CD4-positive, CD25-positive, alpha-beta regulatory T cell (primary cell): ENCODE data around the gene STX18. TPM values are rescaled to one million over a fixed set of nuclear protein-coding genes. Genes with fewer than 3 reads are reported as not detected.
"Not testable (repeated sequence)": the region's sequence is repeated elsewhere in the genome, so short reads cannot be mapped to it uniquely, and the experiment has no call there.

Experiments used
- ATAC-seq, 2 donors: fragments of 150-1000 bp; cut with Tn5 transposase; one replicate each; pipeline ENCODE4 v1.10.0; 2021; ENCODE audit warnings: low read depth in 2 of 2, moderate number of reproducible peaks in 2 of 2, moderate library complexity in 1 of 2
- DNase-seq, 3 donors: peaks; one replicate each; pipeline versions ENCODE4 v3.0.0 to v3.0.0-alpha.2; 2012 to 2022; ENCODE audit warnings: mixed read lengths in 1 of 3
- H3K27ac ChIP-seq: one replicate; pipeline ENCODE4 v1.7.0; 2013; ENCODE audit warnings: mild to moderate bottlenecking, low read length; ENCODE audit not compliant: insufficient read depth, poor library complexity, severe bottlenecking
- H3K27me3 ChIP-seq: one replicate; pipeline ENCODE4 v1.7.0; 2013; ENCODE audit warnings: low read length; ENCODE audit not compliant: control insufficient read depth, insufficient read depth
- H3K36me3 ChIP-seq: one replicate; pipeline ENCODE4 v1.7.0; 2013; ENCODE audit warnings: mild to moderate bottlenecking, low read length, moderate library complexity; ENCODE audit not compliant: control insufficient read depth, insufficient read depth
- H3K4me1 ChIP-seq: 2 replicates; pipeline ENCODE4 v1.7.0; 2013; ENCODE audit warnings: mild to moderate bottlenecking, low read length; ENCODE audit not compliant: insufficient read depth, control insufficient read depth, poor library complexity, severe bottlenecking
- H3K4me3 ChIP-seq: one replicate; pipeline ENCODE4 v1.7.0; 2013; ENCODE audit warnings: low read depth, mild to moderate bottlenecking, low read length, moderate library complexity
- H3K9me3 ChIP-seq, 2 experiments: 1 replicate in 1 of 2; 2 replicates in 1 of 2; pipeline ENCODE4 v1.7.0; 2013; ENCODE audit warnings: low read length in 2 of 2, mild to moderate bottlenecking in 1 of 2, moderate library complexity in 1 of 2; ENCODE audit not compliant: control insufficient read depth in 2 of 2
- H3K27ac Mint-ChIP-seq, 3 donors: one replicate each; pipeline ENCODE4 v1.8.0; 2020 to 2022; ENCODE audit warnings: mild to moderate bottlenecking in 3 of 3, mixed read lengths in 3 of 3, moderate library complexity in 2 of 3
- H3K27me3 Mint-ChIP-seq: one replicate; pipeline ENCODE4 v1.8.0; 2022; ENCODE audit warnings: mild to moderate bottlenecking, mixed read lengths
- H3K36me3 Mint-ChIP-seq: one replicate; pipeline ENCODE4 v1.8.0; 2020; ENCODE audit warnings: mixed read lengths
- H3K4me1 Mint-ChIP-seq, 4 donors: one replicate each; pipeline ENCODE4 v1.8.0; 2020 to 2022; ENCODE audit warnings: mixed read lengths in 4 of 4, mild to moderate bottlenecking in 1 of 4
- H3K4me3 Mint-ChIP-seq, 4 donors: one replicate each; pipeline ENCODE4 v1.8.0; 2020 to 2022; ENCODE audit warnings: mild to moderate bottlenecking in 4 of 4, mixed read lengths in 4 of 4, moderate library complexity in 3 of 4
- H3K9me3 Mint-ChIP-seq, 7 donors: one replicate each; pipeline ENCODE4 v1.8.0; 2020 to 2022; ENCODE audit warnings: mixed read lengths in 7 of 7, mild to moderate bottlenecking in 3 of 7, moderate library complexity in 2 of 7
- polyA plus RNA-seq, 4 donors: library from polyadenylated mRNA; unstranded; fragments of 300-500 nt; fragmentation: Illumina TruSeq; gene quantifications; one replicate each; pipeline ENCODE4 v1.2.3, GENCODE V29; 2021
- total RNA-seq: library from RNA; stranded (reverse); gene quantifications from one replicate; pipeline ENCODE4 v1.2.3, GENCODE V29; 2022

The STX18 gene
- total and polyA plus RNA-seq, 5 donors from 2014 or later: 15.9 to 27.2 (median 23.6) TPM

GRCh38 chr4:4554234-4554633, 12.4 kb upstream of the STX18 start:
- no peak overlapping the region for H3K27ac ChIP-seq
- H3K36me3 Mint-ChIP-seq: peaks cover 60% of the 10 kb centered on the region
- H3K4me1 ChIP-seq: no peaks in the 10 kb centered on the region
- ATAC-seq (no peak), DNase-seq (no peak)
- no peak overlapping the region for H3K4me3 ChIP-seq
- H3K36me3 ChIP-seq: peaks cover 9% of the 10 kb centered on the region
- no peak overlapping the region for H3K27ac Mint-ChIP-seq
- H3K27me3 Mint-ChIP-seq: no peaks in the 10 kb centered on the region
- peaks cover 0 to 7% (median 0%) of the 10 kb centered on the region in 4 donors for H3K4me1 Mint-ChIP-seq
- no peaks in the 10 kb centered on the region for H3K9me3 ChIP-seq
- no peaks in the 10 kb centered on the region for H3K27me3 ChIP-seq
- H3K9me3 Mint-ChIP-seq: peaks cover 0 to 1% (median 0%) of the 10 kb centered on the region in 7 donors
- H3K4me3 Mint-ChIP-seq: peak overlapping the region in 1 of 4 donors; percentile 24

- not testable (repeated sequence) for H3K27ac ChIP-seq, H3K27me3 Mint-ChIP-seq, H3K4me3 Mint-ChIP-seq, H3K9me3 Mint-ChIP-seq, DNase-seq, H3K27me3 ChIP-seq, H3K27ac Mint-ChIP-seq, H3K4me1 ChIP-seq, H3K9me3 ChIP-seq, ATAC-seq, H3K4me3 ChIP-seq
- H3K36me3 ChIP-seq: peaks cover 15% of the 10 kb centered on the region
- H3K36me3 Mint-ChIP-seq: peaks cover 71% of the 10 kb centered on the region
- H3K4me1 Mint-ChIP-seq: peaks cover 0 to 11% (median 7%) of the 10 kb centered on the region in 4 donors
Measured at GRCh38 chr4:4552042-4552441, 10.2 kb upstream of the STX18 start.

DNA sequence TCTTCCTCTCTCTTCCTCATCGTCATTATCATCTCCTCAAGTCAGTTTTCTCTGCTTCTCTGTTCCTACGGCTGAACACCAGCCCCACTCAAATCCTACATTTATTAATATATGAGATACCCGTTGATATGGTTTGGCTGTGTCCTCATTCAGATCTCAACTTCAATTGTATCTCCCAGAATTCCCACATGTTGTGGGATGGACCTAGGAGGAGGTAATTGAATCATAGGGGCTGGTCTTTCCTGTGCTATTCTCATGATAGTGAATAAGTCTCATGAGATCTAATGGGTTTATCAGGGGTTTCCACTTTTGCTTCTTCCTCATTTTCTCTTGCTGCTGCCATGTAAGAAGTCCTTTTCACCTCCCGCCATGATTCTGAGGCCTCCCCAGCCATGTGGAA, 8.3 kb upstream of the STX18 start:
- not testable (repeated sequence) for ATAC-seq, DNase-seq, H3K27ac Mint-ChIP-seq, H3K27me3 Mint-ChIP-seq, H3K4me3 ChIP-seq, H3K27ac ChIP-seq, H3K4me1 ChIP-seq, H3K9me3 ChIP-seq, H3K9me3 Mint-ChIP-seq, H3K27me3 ChIP-seq, H3K4me3 Mint-ChIP-seq
- peaks cover 15% of the 10 kb centered on the region for H3K36me3 ChIP-seq
- peaks cover 74% of the 10 kb centered on the region for H3K36me3 Mint-ChIP-seq
- H3K4me1 Mint-ChIP-seq: peaks cover 0 to 19% (median 11%) of the 10 kb centered on the region in 4 donors

GRCh38 chr4:4549534-4549933, 7.7 kb upstream of the STX18 start:
- Histone ChIP-seq H3K4me3 (no peak overlapping the region), H3K27me3 (no peaks in the 10 kb centered on the region), H3K27ac (no peak overlapping the region), H3K36me3 (peaks cover 17% of the 10 kb centered on the region), H3K4me1 (no peaks in the 10 kb centered on the region), H3K9me3 (no peaks in the 10 kb centered on the region)
- no peak for ATAC-seq
- peaks cover 75% of the 10 kb centered on the region for H3K36me3 Mint-ChIP-seq
- H3K27me3 Mint-ChIP-seq: no peaks in the 10 kb centered on the region
- no peak for DNase-seq
- H3K4me3 Mint-ChIP-seq: no peak overlapping the region
- no peak overlapping the region for H3K27ac Mint-ChIP-seq
- peaks cover 0 to 25% (median 14%) of the 10 kb centered on the region in 4 donors for H3K4me1 Mint-ChIP-seq
- H3K9me3 Mint-ChIP-seq: peaks cover 0 to 1% (median 0%) of the 10 kb centered on the region in 7 donors

- no peaks in the 10 kb centered on the region for H3K27me3 ChIP-seq
- no peak for ATAC-seq
Measured at GRCh38 chr4:4542774-4543485, 1.1 kb upstream of the STX18 start.

DNA sequence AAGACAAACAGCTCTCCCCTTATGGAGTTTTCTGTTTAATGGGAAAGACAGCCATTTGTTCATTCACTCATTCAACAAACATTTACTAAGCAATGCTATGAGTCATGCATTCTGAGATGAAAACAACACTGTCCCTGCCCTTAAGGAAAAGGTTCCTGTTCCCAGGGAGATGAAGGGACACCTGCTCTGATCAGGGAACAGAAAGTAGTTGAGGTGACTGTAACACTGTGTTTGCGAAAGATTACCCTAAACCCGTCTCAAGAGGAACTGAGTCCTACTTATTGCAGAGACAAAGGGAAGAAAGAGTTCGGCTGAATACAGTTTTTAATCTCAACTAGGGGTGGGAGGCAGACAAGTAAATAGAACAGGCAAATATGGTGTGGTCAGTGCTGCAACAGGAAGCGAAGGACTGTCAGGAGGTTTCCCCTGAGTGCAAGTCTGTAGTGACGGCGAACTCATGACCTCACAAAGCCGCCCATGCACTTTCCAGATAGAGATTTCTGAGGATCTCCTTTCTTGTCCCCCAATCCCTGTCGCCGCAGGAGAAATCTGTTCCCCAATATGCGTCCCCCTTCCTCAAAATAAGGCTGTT, 712 bp downstream of the STX18 start:
- Mint-ChIP-seq H3K27me3 (no peaks in the 10 kb centered on the region), H3K4me1 (peaks cover 13 to 74% (median 62%) of the 10 kb centered on the region in 4 donors), H3K4me3 (peak overlapping the region; percentile 92 to 98 (median 97)), H3K9me3 (peaks cover 0 to 2% (median 0%) of the 10 kb centered on the region in 7 donors), H3K27ac (peak overlapping the region; percentile 86 to 95 (median 95)), H3K36me3 (peaks cover 13% of the 10 kb centered on the region)
- no peaks in the 10 kb centered on the region for H3K27me3 ChIP-seq
- H3K4me3 ChIP-seq: peak overlapping the region; percentile 92
- H3K36me3 ChIP-seq: peaks cover 4% of the 10 kb centered on the region
- peak in 1 of 3 donors; percentile 52 for DNase-seq
- no peak for ATAC-seq
- H3K27ac ChIP-seq: peak overlapping the region; percentile 79
- no peaks in the 10 kb centered on the region for H3K9me3 ChIP-seq
- H3K4me1 ChIP-seq: peaks cover 39% of the 10 kb centered on the region

More at GRCh38 chr4:4542774-4543485, 1.1 kb upstream of the STX18 start:
- Histone ChIP-seq H3K36me3 (peaks cover 4% of the 10 kb centered on the region), H3K9me3 (no peaks in the 10 kb centered on the region), H3K4me3 (peak overlapping the region; percentile 94), H3K27ac (peak overlapping the region; percentile 79), H3K4me1 (peaks cover 39% of the 10 kb centered on the region)
- peak overlapping the region; percentile 92 to 98 (median 97) for H3K4me3 Mint-ChIP-seq
- H3K9me3 Mint-ChIP-seq: peaks cover 0 to 2% (median 0%) of the 10 kb centered on the region in 7 donors
- peaks cover 23% of the 10 kb centered on the region for H3K36me3 Mint-ChIP-seq
- no peaks in the 10 kb centered on the region for H3K27me3 Mint-ChIP-seq
- DNase-seq: no peak
- H3K4me1 Mint-ChIP-seq: peaks cover 11 to 65% (median 57%) of the 10 kb centered on the region in 4 donors
- peak overlapping the region in 2 of 3 donors; percentile 95 for H3K27ac Mint-ChIP-seq

DNA sequence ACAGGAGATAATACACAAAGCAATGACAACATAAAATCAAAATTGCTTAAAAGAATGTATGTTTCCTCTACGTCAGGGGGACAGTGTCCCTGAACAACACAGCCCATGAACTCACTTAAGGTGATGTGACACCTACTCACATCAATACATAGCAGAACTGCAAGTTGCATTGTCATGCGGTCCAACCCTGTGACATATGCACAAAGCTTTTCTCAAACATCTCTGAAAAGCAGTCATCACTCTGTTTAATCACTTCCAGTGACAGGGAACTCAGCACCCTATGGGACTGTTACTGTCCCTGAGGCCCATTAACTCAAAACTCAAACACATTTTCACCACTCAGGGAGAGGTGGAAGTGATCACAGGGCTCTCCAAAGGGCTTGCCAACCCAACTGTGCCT, 2.4 kb downstream of the STX18 start:
- no peaks in the 10 kb centered on the region for H3K27me3 ChIP-seq
- peak overlapping the region; percentile 12 to 98 (median 95) for H3K4me3 Mint-ChIP-seq
- H3K4me3 ChIP-seq: peak overlapping the region; percentile 5
- no peak for DNase-seq
- H3K4me1 ChIP-seq: peaks cover 39% of the 10 kb centered on the region
- no peak for ATAC-seq
- H3K36me3 Mint-ChIP-seq: no peaks in the 10 kb centered on the region
- peaks cover 0 to 2% (median 0%) of the 10 kb centered on the region in 7 donors for H3K9me3 Mint-ChIP-seq
- H3K27me3 Mint-ChIP-seq: no peaks in the 10 kb centered on the region
- H3K4me1 Mint-ChIP-seq: peaks cover 19 to 76% (median 61%) of the 10 kb centered on the region in 4 donors
- no peak overlapping the region for H3K27ac ChIP-seq
- H3K9me3 ChIP-seq: no peaks in the 10 kb centered on the region
- H3K27ac Mint-ChIP-seq: no peak overlapping the region
- H3K36me3 ChIP-seq: peaks cover 2% of the 10 kb centered on the region
